GM10266 (cell line): ENCODE results near the gene LRRC42.

Experiments
- DNase-seq: peaks from one replicate; pipeline ENCODE4 v3.0.0; 2012; ENCODE audit errors: extremely low spot score
- CTCF ChIP-seq: IDR thresholded peaks from 2 replicates; pipeline ENCODE4 v1.5.1; 2012; ENCODE audit warnings: mild to moderate bottlenecking, low read depth; ENCODE audit not compliant: control insufficient read depth, insufficient read depth; ENCODE audit errors: missing control alignments

The LRRC42 gene

GRCh38 chr1:53957194-53957818, 11.2 kb downstream of the LRRC42 start:
- DNase-seq: no peak
- TF ChIP-seq CTCF: no peak

GRCh38 chr1:53959664-53960250, 13.6 kb downstream of the LRRC42 start:
- DNase-seq: peak; percentile 39
- peak; percentile 45 for TF ChIP-seq CTCF

- DNase-seq: no peak
- no peak for TF ChIP-seq CTCF
These were observed 16.2 kb downstream of the LRRC42 start for GRCh38 chr1:53962395-53962794.

- DNase-seq: no peak
- TF ChIP-seq CTCF: no peak
These were observed 17.3 kb downstream of the LRRC42 start for GRCh38 chr1:53963460-53963859.

GRCh38 chr1:53964109-53964508, 18.0 kb downstream of the LRRC42 start:
- TF ChIP-seq CTCF: no peak
- no peak for DNase-seq

- TF ChIP-seq CTCF: no peak
- no peak for DNase-seq
These were observed 20.6 kb downstream of the LRRC42 start for GRCh38 chr1:53966794-53967193.

- no peak for DNase-seq
- no peak for TF ChIP-seq CTCF
These were observed 21.4 kb downstream of the LRRC42 start for GRCh38 chr1:53967409-53968124.
